HG03565 (cell line): ENCODE measurements around the gene CTNND2.

Experiments used
- ATAC-seq: cut with Tn5 transposase; IDR thresholded peaks from one replicate; pipeline ENCODE4 v1.9.1; 2021; ENCODE audit warnings: mild to moderate bottlenecking, moderate library complexity; ENCODE audit not compliant: unreplicated experiment

The CTNND2 gene

DNA sequence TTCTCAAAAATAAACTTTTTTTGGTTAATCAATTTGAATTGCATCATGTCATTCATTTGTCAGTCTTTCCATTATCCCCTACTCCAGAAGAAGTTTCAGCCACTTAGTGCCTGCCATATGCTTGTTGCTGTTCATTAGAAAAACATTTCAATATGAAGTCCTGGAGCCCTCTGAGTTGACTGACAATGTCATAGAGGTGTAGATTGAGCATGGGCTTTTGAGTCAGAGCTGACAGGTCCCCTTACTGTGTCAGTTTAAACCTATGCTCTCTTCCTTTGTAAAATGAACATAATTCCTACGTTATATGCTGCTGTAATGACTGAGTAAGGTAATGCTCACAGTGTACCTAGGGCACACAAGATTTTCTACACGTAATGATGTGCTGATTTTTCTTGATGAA, 114.0 kb downstream of the CTNND2 start:
- no peak for ATAC-seq

DNA sequence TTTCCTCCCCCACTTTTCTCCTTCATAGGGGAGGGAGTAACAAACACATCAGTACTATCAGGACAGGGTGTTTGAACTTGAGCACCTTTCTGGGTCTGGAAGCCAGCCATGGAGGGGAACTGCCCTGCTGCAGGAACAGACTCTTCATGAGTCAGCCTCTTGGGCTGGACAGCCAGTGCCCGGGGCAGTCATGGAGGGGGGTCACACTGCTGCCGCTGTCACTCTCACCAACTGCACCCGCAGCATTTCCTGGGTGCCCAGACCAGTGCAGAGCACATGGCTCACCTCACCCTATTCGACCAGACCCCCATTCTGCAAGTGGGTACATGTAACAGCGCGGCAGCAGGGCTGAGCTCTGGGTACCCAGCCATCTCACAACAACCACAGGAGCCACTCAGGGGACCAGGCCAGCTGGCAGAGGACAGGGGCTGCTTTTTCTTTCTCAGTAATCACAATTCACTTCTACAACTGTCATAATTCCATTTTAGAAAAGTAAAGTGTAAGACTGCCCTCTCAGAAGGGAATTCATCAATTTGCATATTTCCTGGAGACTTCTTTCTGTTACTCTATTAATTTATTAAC, 118.4 kb downstream of the CTNND2 start:
- ATAC-seq = no peak

DNA sequence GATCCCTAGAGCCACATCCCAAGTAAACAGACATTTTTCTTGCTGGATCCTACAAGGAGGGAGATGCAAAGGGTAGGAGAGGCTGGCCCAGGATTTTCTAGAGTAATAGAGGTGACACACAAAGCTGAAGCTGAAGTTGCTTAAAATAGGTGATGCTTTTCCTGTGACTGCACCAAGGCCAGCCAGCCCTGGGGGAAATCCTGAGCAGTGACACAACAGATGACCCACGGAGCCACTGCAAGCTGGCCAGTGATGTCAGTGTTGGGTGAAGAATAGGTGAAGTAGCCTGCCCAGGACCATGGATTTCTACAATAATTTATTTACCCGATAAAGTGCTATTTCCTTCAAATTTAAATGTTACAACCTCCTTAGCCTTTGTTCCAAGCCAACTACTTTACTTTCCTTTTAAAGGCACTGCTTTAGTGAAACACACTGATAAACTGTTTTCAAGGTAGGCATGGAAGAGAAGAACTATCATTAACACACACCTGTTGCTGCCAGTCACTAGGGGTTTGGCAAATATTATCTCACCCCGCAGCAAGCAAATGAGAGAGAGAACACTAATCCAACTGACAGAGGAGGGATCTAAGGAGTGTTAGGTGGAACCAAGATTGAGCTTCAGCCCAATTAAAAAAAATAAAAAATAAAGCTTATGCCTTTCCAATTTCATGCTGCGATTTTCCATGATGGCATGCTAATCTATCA, 123.5 kb downstream of the CTNND2 start:
- ATAC-seq = no peak

DNA sequence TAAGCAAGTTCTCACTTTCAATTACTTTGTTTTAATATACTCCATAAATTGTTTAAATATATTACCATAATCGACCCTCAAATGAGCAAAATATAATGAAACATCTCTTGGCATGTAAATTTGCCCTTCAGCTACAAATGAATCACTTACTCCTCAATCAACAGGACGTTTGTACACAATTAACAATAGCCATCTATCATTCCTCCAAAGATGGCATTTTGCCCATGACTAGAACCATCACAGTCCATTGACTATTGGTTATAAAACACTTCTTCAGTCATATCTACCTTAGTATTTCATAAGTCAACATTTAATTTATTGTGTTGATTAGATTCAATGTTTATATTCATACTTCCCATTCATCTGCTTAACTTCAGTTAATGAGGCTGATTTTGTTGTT, 127.2 kb downstream of the CTNND2 start:
- no peak for ATAC-seq

DNA sequence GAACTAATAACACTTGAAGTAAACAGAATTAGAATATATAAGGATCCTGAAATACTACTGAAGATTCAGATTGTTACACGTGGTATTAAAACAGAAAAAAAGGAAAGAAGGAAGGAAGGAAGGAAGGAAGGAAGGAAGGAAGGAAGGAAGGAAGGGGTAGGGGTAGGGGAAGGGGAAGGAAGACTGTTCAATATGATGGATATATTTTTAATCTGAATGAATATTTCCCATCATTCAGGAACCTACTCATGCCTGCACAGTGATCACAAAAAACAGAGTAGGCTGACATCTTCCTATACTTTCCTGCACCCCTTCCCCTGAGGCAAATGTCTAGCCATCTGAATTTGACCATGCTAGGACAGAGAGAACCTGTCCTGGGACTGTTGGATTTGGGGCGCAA, 133.9 kb downstream of the CTNND2 start:
- ATAC-seq = no peak

DNA sequence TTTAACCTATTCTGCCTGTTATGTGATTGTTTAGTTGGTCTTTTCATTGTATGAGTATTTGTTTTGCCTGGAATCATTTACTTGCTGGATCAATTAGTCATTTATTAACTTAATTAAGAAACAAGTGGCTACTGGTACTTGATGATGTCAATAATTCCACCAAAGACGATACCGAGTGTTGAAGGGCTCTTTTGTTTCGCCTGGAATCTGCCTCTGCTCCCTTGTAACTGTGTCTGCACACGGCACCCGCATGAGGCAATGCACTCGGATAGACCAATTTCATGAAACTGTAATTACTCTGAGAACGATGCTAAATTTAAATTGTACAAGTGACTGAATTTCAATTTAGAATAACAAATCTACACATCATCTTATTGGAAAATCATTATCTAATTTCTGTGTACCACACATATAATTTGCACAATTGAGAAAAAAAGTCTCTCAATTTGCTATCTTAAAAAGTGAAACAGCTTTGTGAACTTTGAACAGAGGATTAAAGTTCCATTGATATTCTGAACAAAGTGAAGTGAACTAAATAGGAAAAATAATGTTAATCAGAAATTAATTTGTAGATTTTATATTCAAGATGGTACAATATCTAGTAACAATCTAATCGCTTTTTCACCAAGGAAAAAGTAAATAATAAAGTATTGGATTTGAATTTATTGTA, 143.2 kb downstream of the CTNND2 start:
- no peak for ATAC-seq

DNA sequence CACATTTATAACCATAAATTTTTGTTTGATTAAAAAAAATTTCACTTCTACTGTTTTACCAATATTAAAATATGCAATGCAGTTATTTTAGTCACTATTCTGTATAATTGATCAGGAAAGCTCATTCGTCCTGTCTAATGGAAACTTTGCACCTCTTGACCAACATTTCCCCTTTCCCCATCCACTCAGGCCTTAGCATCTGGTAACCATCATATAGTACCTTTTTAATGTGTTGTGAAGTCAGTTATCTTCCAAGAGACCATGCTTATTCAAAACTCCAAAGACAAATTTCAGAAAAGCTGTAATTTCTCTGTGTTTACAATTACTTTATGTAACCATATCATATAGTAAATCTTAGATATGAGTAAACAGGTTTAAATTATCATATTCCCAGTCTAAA, 145.9 kb downstream of the CTNND2 start:
- ATAC-seq = no peak

DNA sequence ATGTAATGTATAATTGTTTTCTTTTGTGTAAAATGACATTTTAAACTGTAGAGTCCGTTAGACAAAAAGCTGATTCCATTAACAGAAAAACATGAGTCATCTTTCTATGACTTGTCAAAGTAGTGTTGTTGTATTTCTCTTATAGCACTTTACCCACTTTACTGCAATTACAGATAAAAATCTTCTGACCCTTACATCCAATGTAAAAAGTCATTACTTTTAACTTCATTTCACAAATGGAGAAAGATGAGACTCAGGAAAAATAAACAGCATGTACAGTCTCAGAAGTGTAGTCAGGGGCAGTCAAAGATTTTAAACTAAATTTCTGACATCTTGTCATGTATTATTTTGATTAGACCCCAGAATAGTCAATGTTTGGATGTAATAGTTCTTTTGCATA, 146.6 kb downstream of the CTNND2 start:
- no peak for ATAC-seq

DNA sequence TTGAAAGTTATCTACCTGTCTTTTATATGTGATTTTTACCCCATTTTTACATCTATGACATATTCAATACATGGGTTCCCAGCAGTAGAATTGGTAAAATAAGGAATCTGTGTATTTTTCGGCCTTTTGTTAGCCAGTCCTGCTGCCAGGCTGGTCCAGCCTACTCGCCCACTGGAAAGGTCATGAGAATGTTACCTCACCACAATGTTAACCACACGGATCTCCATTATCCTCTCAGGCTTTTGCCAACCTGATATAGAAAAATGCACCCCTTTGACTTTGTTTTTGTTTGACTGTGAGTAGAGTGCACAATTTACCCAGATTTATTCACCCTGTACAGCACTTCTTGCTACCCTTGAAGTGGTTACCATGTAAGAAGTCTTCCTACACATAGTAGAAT, 167.2 kb downstream of the CTNND2 start:
- no peak for ATAC-seq

DNA sequence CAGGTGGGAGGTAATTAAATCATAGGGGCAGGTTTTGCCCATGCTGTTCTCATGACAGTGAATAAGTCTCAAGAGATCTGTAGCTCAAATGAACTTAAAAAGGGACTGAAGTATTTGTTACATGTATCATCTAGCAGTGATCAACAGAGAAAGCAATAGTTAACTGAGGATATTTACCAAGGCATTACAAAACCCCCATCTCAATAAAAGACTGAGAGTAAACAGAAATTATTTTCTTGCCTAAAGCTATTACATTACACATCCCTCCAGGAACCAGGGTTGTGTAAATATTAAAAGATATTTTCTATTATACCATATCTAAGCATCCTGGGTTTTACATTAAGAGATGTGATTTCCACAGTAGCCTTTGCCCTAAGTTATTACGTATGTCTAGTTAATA, 169.9 kb downstream of the CTNND2 start:
- ATAC-seq = no peak

DNA sequence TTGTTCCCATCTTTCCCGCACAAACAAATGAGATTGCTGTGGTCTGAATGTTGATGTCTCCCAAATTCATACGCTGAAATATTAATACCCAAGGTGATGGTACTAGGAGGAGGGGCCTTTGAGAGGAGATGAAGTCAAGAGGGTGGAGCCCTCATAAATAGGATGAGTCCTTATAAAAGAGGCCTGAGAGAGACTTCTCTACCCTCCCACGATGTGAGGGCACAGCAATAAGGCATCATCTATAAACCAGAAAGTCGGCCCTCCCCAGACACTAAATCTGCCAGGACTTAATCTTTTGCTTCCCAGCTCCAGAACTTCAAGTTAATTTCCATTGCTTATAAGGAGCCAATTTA, 170.4 kb downstream of the CTNND2 start:
- ATAC-seq = no peak

DNA sequence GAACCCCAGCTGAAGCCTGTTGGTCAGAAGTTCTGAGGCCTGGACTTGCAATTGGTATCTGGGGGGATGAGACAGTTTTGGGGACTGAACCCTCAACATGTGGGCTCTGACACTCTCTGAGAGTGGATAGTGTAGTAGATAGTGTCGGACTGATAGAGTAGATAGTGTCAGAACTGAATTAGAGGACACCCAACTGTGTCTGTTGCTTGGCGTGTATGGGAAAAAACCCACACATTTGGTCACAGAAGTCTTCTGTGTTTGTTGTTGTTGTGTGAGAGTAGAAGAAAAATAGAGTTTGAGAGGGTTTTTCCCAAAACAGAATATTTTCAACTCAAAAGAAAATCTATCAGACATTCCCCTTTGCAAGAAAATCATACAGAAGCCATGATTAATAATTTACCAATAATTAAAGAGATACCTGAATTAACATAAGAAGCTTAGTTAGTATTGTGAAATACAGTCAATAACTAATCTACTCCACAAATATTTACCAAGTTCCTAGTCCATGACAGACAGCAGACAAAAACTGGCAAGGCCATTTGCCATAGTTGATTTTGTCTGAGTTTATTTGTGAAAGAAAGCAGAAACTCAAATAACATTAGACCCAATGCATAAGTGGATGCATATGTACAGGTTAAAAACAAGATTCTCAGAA, 170.9 kb downstream of the CTNND2 start:
- no peak for ATAC-seq

DNA sequence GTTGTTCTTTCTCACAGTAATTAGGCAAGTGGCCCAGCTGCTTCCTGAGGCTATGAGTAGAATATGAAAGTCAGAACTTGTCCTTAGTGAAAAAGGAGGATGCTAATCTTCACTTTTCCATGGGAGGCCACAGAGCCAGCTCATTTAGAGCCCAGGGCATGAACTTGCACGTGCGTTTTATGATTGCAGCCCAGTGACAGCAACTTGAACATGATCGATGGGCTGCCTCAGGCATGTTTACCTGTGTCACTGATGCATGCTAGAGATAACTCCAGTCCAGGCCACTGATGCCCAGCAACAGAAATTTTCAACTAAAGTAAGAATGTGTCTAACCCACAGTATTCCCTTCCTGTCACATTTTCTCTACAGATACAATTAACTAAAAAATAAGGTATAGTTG, 179.3 kb downstream of the CTNND2 start:
- ATAC-seq = no peak

DNA sequence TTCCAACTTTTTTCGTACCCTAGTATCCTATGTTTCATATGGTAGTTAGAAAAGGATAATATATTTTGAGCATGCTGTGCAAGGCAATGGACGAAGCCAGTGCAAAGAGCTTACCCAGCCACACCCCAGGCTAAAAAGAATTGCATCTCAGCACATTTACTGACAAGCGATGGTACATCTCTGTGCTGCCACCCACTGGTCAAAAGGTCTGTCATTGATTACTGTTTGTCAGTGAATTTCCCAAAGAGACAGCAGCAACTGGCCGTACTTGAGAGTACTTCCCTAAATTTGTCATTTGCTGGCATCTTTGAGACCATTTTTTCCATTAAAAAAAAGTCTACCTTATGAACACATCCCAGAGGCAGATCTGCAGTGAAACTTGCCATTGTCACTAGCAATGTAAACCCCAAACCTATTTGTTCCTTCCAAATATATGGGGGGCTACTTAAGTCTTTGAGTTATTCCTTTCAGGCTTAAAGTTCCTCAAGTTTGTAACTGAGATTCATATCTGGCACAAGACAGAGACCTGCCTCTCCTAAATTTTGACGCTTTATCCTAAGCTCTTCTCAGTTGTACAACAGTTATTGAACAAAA, 184.3 kb downstream of the CTNND2 start:
- no peak for ATAC-seq

DNA sequence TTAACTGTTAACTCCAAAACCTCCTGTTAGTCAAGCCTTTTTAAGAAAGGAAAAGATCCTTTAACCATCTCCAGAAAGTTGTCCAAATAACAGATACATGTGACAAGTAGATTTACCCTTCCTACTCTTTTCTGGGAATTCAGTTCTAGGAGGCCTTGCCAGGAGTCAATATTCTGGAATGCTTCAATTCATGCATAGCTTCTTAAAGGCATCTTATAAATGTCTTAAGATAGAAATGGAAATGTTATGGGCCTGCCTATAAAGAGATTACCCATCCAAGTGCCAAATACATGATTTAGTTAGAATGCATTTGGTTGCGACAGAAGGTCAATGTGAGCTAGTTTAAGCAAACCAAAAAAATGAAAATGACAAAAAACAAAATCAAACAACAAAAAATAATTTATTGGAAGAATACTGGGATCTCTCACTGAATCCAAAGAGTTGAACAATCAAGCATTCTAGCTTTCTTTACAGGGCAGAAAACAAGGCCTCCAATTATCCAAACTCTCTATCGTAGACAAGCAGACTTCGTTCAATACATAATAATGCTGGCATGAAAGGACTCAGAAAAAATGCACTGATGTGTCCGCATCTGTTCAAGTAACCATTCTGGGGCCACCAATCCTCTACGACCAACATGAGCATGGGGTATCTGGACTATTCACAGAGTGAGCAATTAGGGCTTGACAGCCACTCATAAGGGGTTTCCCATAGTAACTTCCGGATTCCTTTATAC, 188.6 kb downstream of the CTNND2 start:
- ATAC-seq = no peak

DNA sequence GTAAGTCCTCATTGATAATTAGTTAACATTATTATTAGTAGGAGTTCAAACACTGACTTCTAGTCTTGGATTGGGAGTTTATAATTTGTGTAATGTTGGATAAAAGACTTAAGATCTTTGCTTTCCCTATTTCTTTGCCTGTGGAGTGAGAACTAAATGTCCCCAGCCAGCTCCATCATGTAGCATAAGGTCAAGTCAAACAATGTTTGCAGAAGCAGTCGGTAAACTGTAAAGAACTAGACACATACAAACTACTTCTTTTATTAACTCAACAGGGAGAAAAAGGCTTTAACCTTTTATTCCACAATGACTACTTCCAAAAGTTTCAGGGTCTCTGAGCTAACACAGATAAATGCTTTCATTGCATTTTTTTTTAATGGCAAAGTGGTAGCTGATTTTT, 192.3 kb downstream of the CTNND2 start:
- ATAC-seq = no peak

DNA sequence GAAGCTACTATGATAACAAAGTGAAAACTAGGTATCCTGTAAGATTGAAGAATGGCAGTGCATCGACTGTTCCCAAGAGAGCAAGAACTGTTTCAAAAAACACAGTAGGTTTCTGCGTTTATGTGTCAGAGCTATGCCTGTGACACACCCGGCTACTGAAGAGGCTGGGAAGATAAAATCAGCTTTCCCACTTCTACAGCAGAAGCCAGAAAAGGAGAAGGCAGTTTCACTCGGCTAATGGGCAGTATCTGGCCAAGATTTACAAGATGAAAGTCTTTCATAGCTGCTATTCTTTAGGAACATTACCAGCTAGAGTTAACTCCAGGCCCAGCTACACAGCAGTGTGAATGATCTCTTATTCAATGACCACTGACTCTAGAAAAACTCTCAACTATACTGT, 195.2 kb downstream of the CTNND2 start:
- ATAC-seq = no peak

DNA sequence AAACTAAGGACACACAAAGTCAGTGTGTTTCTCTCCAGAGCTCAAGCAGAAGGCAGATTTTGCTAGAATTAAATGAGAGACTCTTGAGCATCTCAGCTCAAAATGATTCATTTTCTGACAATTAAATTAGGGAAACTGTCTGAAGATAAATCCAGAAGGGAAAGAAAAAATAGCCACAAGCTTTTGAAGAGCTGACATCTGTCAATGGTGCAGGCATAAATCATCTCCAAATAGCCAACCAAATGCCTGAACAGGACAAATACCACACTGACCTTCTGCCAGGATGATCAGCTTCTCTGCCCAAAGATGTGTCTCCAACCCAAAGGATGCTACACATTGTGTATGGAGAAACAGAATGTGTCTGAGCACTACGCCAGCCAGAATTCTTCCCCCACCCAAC, 199.3 kb downstream of the CTNND2 start:
- ATAC-seq = no peak

DNA sequence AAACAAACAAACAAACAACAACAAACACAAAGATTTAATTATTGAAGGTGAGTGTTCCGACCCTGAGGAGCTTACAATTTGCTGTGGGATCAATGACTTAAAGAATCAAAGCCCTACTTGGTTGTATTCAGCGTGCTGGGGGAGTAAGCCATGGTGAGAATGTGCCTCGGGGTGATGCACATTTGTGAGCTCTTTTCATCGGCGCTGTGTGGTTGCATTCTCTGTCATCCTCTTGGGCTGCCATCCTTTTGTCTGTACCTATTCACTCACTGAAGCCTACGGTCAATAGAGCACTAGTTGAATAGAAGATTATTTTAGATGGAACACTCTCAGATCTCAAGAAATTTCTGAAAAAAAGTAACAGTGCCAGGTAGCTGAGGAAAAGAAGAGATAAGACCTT, 203.9 kb downstream of the CTNND2 start:
- ATAC-seq = no peak

DNA sequence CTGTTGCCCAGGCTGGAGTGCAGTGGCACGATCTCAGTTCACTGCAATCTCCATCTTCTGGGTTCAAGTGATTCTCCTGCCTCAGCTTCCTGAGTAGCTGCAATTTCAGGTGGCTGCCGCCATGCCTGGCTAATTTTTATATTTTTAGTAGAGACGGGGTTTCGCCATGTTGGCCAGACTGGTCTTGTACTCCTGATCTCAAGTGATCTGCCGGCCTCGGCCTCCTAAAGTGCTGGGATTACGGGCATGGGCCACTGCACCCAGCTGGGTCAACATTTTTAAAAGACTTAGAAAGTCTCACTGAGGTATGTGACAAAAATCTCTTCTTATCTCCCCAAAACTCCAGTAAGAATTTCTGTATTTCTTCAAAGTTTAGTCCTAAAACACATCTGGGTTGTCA, 211.6 kb downstream of the CTNND2 start:
- no peak for ATAC-seq

DNA sequence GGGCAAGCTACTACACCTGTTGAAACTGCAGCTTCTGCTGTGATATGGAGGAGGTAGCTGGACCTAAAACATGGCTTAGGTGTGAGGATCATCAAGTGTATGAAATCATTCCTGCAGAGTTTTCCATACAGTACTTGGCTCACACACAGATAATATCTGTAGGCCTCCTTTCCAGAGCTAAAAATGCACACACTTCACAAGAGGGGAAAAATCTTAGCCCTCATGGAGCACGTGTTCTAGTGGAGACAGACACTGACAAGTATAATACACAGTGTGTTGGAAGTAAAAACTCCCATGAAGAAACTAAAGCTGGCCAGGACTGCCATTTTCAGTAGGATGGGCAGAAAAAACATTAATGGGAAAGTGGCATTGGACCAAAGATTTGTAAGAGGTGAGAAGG, 216.7 kb downstream of the CTNND2 start:
- ATAC-seq = no peak
